ENCODE data around the gene ST8SIA4.

ST8SIA4 gene

DNA sequence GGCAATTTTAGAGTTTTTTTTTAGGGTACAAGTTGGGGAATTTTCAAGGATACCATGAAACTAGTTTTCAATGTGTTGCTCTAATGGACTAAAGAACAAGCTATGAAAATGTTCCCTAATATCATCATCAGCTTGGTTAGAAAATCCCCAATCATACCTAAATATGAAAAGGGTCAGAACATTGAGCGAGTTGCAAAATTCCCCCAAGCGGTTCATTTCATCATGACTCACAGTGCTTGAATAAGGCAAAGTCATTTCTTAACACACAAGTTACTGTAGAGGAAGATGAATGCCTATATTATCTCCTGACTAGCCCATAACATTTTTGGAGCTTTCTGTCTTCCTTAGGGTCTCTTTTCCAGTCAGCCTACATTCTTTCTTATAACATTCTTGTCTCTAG lies 62.7 kb downstream of the ST8SIA4 start:
- TF ChIP-seq ZFP3 (CRISPR knock-in tag; IDR thresholded peaks at IDR 0.05) (no peak), CSDC2 (CRISPR knock-in tag; IDR thresholded peaks at IDR 0.05) (no peak), POU6F1 (CRISPR knock-in tag; IDR thresholded peaks at IDR 0.05; ENCODE audit: borderline replicate concordance, low read depth) (no peak), PPARA (CRISPR knock-in tag; IDR thresholded peaks at IDR 0.05; ENCODE audit: borderline replicate concordance) (no peak), ZFP30 (CRISPR knock-in tag; IDR thresholded peaks at IDR 0.05) (no peak), PATZ1 (CRISPR knock-in tag; IDR thresholded peaks at IDR 0.05; ENCODE audit: borderline replicate concordance) (no peak), SNAI2 (CRISPR knock-in tag; IDR thresholded peaks at IDR 0.05) (no peak), RARB (CRISPR knock-in tag; IDR thresholded peaks at IDR 0.05) (no peak), TCF4 (CRISPR knock-in tag; IDR thresholded peaks at IDR 0.05; ENCODE audit: borderline replicate concordance) (no peak), ARNTL (CRISPR knock-in tag; IDR thresholded peaks at IDR 0.05; ENCODE audit: borderline replicate concordance, low read depth) (no peak), OSR1 (CRISPR knock-in tag; IDR thresholded peaks at IDR 0.05) (no peak)
- TF ChIP-seq, protein P1, sequence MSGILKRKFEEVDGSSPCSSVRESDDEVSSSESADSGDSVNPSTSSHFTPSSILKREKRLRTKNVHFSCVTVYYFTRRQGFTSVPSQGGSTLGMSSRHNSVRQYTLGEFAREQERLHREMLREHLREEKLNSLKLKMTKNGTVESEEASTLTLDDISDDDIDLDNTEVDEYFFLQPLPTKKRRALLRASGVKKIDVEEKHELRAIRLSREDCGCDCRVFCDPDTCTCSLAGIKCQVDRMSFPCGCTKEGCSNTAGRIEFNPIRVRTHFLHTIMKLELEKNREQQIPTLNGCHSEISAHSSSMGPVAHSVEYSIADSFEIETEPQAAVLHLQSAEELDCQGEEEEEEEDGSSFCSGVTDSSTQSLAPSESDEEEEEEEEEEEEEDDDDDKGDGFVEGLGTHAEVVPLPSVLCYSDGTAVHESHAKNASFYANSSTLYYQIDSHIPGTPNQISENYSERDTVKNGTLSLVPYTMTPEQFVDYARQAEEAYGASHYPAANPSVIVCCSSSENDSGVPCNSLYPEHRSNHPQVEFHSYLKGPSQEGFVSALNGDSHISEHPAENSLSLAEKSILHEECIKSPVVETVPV (CRISPR knock-in tag; IDR thresholded peaks at IDR 0.05) = no peak
- ATAC-seq = peak; percentile 62; the same call in 2 of the 3 replicates

- peak; percentile 76 for ATAC-seq
- TF ChIP-seq TOX (CRISPR knock-in tag; IDR thresholded peaks at IDR 0.05; ENCODE audit: borderline replicate concordance) (0 out of 2 replicates have a peak, but pooled peaks have one; percentile 18), ARNTL (CRISPR knock-in tag; IDR thresholded peaks at IDR 0.05; ENCODE audit: borderline replicate concordance, low read depth) (no peak)
Measured at GRCh38 chr5:100838048-100838473, 65.0 kb downstream of the ST8SIA4 start.

DNA sequence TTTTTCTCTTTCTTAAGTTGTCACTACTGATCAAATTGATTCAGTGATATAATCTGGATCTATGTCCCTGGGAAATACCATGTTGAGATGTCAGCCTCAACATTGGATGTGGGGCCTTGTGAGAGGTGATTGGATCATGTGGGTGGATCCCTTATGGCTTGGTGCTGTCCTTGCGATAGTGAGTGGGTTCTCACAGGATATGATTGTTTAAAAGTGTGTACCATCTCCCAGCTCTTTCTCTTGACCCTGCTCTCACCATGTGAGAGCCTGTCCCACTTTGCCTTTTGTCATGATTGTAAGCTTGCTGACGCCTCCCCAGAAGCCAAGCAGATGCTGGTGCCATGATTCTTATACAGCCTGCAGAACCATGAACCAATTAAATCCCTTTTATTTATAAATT lies 68.6 kb downstream of the ST8SIA4 start:
- ATAC-seq = no peak

More for the DNA sequence above, 68.6 kb downstream of the ST8SIA4 start:
- no peak for TF ChIP-seq PPARA (CRISPR knock-in tag; IDR thresholded peaks at IDR 0.05; ENCODE audit: borderline replicate concordance)
- no peak for TF ChIP-seq GLIS3 (CRISPR knock-in tag; IDR thresholded peaks at IDR 0.05)
- TF ChIP-seq CREB5 (CRISPR knock-in tag; IDR thresholded peaks at IDR 0.05; ENCODE audit: low read depth) = no peak
- TF ChIP-seq ZFP30 (CRISPR knock-in tag; IDR thresholded peaks at IDR 0.05) = no peak
- no peak for TF ChIP-seq BACH2 (CRISPR knock-in tag; IDR thresholded peaks at IDR 0.05; ENCODE audit: borderline replicate concordance)
- TF ChIP-seq POU6F1 (CRISPR knock-in tag; IDR thresholded peaks at IDR 0.05; ENCODE audit: borderline replicate concordance, low read depth) = no peak
- TF ChIP-seq, protein P2, sequence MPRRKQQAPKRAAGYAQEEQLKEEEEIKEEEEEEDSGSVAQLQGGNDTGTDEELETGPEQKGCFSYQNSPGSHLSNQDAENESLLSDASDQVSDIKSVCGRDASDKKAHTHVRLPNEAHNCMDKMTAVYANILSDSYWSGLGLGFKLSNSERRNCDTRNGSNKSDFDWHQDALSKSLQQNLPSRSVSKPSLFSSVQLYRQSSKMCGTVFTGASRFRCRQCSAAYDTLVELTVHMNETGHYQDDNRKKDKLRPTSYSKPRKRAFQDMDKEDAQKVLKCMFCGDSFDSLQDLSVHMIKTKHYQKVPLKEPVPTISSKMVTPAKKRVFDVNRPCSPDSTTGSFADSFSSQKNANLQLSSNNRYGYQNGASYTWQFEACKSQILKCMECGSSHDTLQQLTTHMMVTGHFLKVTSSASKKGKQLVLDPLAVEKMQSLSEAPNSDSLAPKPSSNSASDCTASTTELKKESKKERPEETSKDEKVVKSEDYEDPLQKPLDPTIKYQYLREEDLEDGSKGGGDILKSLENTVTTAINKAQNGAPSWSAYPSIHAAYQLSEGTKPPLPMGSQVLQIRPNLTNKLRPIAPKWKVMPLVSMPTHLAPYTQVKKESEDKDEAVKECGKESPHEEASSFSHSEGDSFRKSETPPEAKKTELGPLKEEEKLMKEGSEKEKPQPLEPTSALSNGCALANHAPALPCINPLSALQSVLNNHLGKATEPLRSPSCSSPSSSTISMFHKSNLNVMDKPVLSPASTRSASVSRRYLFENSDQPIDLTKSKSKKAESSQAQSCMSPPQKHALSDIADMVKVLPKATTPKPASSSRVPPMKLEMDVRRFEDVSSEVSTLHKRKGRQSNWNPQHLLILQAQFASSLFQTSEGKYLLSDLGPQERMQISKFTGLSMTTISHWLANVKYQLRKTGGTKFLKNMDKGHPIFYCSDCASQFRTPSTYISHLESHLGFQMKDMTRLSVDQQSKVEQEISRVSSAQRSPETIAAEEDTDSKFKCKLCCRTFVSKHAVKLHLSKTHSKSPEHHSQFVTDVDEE (CRISPR knock-in tag; IDR thresholded peaks at IDR 0.05) = no peak
- TF ChIP-seq TOX (CRISPR knock-in tag; IDR thresholded peaks at IDR 0.05; ENCODE audit: borderline replicate concordance) = no peak
- no peak for TF ChIP-seq ESRRG (CRISPR knock-in tag; IDR thresholded peaks at IDR 0.05)
- TF ChIP-seq TCF4 (CRISPR knock-in tag; IDR thresholded peaks at IDR 0.05; ENCODE audit: borderline replicate concordance) = no peak
- no peak for TF ChIP-seq ZFP3 (CRISPR knock-in tag; IDR thresholded peaks at IDR 0.05)
- TF ChIP-seq SNAI2 (CRISPR knock-in tag; IDR thresholded peaks at IDR 0.05) = no peak
- TF ChIP-seq ZNF8 (CRISPR knock-in tag; IDR thresholded peaks at IDR 0.05) = no peak
- TF ChIP-seq OSR1 (CRISPR knock-in tag; IDR thresholded peaks at IDR 0.05) = no peak
- no peak for TF ChIP-seq RARB (CRISPR knock-in tag; IDR thresholded peaks at IDR 0.05)
- TF ChIP-seq ZNF70 (CRISPR knock-in tag; IDR thresholded peaks at IDR 0.05) = no peak
- TF ChIP-seq, protein P1 (CRISPR knock-in tag; IDR thresholded peaks at IDR 0.05) = no peak
- no peak for TF ChIP-seq ZC3H10 (CRISPR knock-in tag; IDR thresholded peaks at IDR 0.05)

All from SK-N-SH treated with all-trans-retinoic acid at 6 μM for 48 hours (cell line).